ENCODE results near the gene FDX2.

- no peak for TF ChIP-seq CTCF (conservative IDR thresholded peaks at IDR 0.05; ENCODE audit: low read depth, low read length)
- no peak for TF ChIP-seq EZH2phosphoT487 (IDR thresholded peaks at IDR 0.05; ENCODE audit: borderline replicate concordance, low read length)
Observed at GRCh38 chr19:10365518-10365917, 49.7 kb upstream of the FDX2 start.
